H9 (cell line): Measurements from ENCODE around the gene APOC1. TPM values are rescaled to one million over a fixed set of nuclear protein-coding genes. Genes with fewer than 3 reads are reported as not detected.

Experiments
- DNase-seq: peaks from one replicate; pipeline ENCODE4 v3.0.0-alpha.2; 2017
- H2AFZ ChIP-seq: one replicate; pipeline ENCODE4 v1.6.1; 2013; ENCODE audit warnings: mild to moderate bottlenecking, low read length, control low read depth, moderate library complexity
- H2AK5ac ChIP-seq: 2 replicates; pipeline ENCODE4 v1.6.1; 2013; ENCODE audit warnings: low read length, control low read depth, mixed read lengths; ENCODE audit not compliant: insufficient read length
- H2BK120ac ChIP-seq: one replicate; pipeline ENCODE4 v1.6.1; 2013; ENCODE audit warnings: low read depth, mild to moderate bottlenecking, low read length, control low read depth, inconsistent platforms; ENCODE audit not compliant: poor library complexity, severe bottlenecking
- H2BK12ac ChIP-seq: 2 replicates; pipeline ENCODE4 v1.6.1; 2013; ENCODE audit warnings: low read length, control low read depth, mixed read lengths, low read depth; ENCODE audit not compliant: insufficient read length
- H2BK15ac ChIP-seq: 2 replicates; pipeline ENCODE4 v1.6.1; 2013; ENCODE audit warnings: low read depth, low read length, control low read depth
- H2BK20ac ChIP-seq: one replicate; pipeline ENCODE4 v1.6.1; 2013; ENCODE audit warnings: low read depth, mild to moderate bottlenecking, low read length, control low read depth, inconsistent platforms; ENCODE audit not compliant: poor library complexity, severe bottlenecking
- H2BK5ac ChIP-seq: 2 replicates; pipeline ENCODE4 v1.6.1; 2013; ENCODE audit warnings: low read length, control low read depth, mixed read lengths; ENCODE audit not compliant: insufficient read length
- H3K14ac ChIP-seq: 2 replicates; pipeline ENCODE4 v1.6.1; 2013; ENCODE audit warnings: low read length, control low read depth; ENCODE audit not compliant: insufficient read depth
- H3K18ac ChIP-seq: 2 replicates; pipeline ENCODE4 v1.6.1; 2013; ENCODE audit warnings: low read depth, mild to moderate bottlenecking, mixed read lengths, low read length, control low read depth; ENCODE audit not compliant: insufficient read length
- H3K23ac ChIP-seq: 2 replicates; pipeline ENCODE4 v1.6.1; 2013; ENCODE audit warnings: low read length, control low read depth, mixed read lengths, low read depth; ENCODE audit not compliant: insufficient read length
- H3K23me2 ChIP-seq: 2 replicates; pipeline ENCODE4 v1.6.1; 2013; ENCODE audit warnings: low read depth, mild to moderate bottlenecking, mixed read lengths, low read length, control low read depth; ENCODE audit not compliant: insufficient read length, poor library complexity, severe bottlenecking
- H3K27ac ChIP-seq: 2 replicates; pipeline ENCODE4 v1.5.1; 2013; ENCODE audit warnings: low read length, control low read depth, mixed read lengths, low read depth; ENCODE audit not compliant: insufficient read length
- H3K27me3 ChIP-seq: 2 replicates; pipeline ENCODE4 v1.6.1; 2013; ENCODE audit warnings: low read length, control low read depth, inconsistent platforms; ENCODE audit not compliant: insufficient read depth
- H3K4ac ChIP-seq: 2 replicates; pipeline ENCODE4 v1.6.1; 2013; ENCODE audit warnings: low read depth, mild to moderate bottlenecking, control low read depth, inconsistent platforms, low read length, moderate library complexity
- H3K4me1 ChIP-seq: 2 replicates; pipeline ENCODE4 v1.6.1; 2013; ENCODE audit warnings: low read length, control low read depth, inconsistent platforms; ENCODE audit not compliant: insufficient read depth
- H3K4me2 ChIP-seq: 2 replicates; pipeline ENCODE4 v1.6.1; 2013; ENCODE audit warnings: low read length, control low read depth, mixed read lengths; ENCODE audit not compliant: insufficient read length, insufficient read depth
- H3K56ac ChIP-seq: 2 replicates; pipeline ENCODE4 v1.6.1; 2013; ENCODE audit warnings: low read depth, mild to moderate bottlenecking, mixed read lengths, low read length, control low read depth; ENCODE audit not compliant: insufficient read length
- H3K79me1 ChIP-seq: 2 replicates; pipeline ENCODE4 v1.6.1; 2013; ENCODE audit warnings: low read depth, mild to moderate bottlenecking, moderate library complexity, low read length, control low read depth, inconsistent platforms; ENCODE audit not compliant: insufficient read depth, poor library complexity, severe bottlenecking
- H3K79me2 ChIP-seq: 2 replicates; pipeline ENCODE4 v1.6.1; 2013; ENCODE audit warnings: low read length, control low read depth, inconsistent platforms; ENCODE audit not compliant: insufficient read depth
- H3K9ac ChIP-seq: 2 replicates; pipeline ENCODE4 v1.6.1; 2013; ENCODE audit warnings: low read length, control low read depth, mixed read lengths; ENCODE audit not compliant: insufficient read length; ENCODE audit errors: extremely low read depth
- H3K9me3 ChIP-seq: one replicate; pipeline ENCODE4 v1.6.1; 2013; ENCODE audit warnings: low read depth, low read length, inconsistent platforms; ENCODE audit not compliant: control insufficient read depth
- H3T11ph ChIP-seq: one replicate; pipeline ENCODE4 v1.6.1; 2013; ENCODE audit warnings: mild to moderate bottlenecking, low read length, control low read depth, inconsistent platforms
- H4K20me1 ChIP-seq: one replicate; pipeline ENCODE4 v1.6.1; 2013; ENCODE audit not compliant: control insufficient read depth, insufficient read length, insufficient read depth
- H4K5ac ChIP-seq: 2 replicates; pipeline ENCODE4 v1.6.1; 2013; ENCODE audit warnings: low read depth, mild to moderate bottlenecking, mixed read lengths, low read length, control low read depth; ENCODE audit not compliant: insufficient read length
- H4K8ac ChIP-seq: replicated peaks from 2 replicates; pipeline ENCODE4 v1.6.1; 2013; ENCODE audit warnings: low read length, control low read depth, mixed read lengths, low read depth; ENCODE audit not compliant: insufficient read length
- H4K91ac ChIP-seq: 2 replicates; pipeline ENCODE4 v1.6.1; 2013; ENCODE audit warnings: low read depth, mild to moderate bottlenecking, moderate library complexity, mixed read lengths, low read length, control low read depth; ENCODE audit not compliant: insufficient read length
- H3K27ac Mint-ChIP-seq, 3 experiments: 2 replicates in 2 of 3; 3 replicates in 1 of 3; pipeline ENCODE4 v1.8.0; 2020 to 2021; ENCODE audit warnings: mixed read lengths in 3 of 3, mild to moderate bottlenecking in 1 of 3, moderate library complexity in 1 of 3
- H3K27me3 Mint-ChIP-seq: 2 replicates; pipeline ENCODE4 v1.8.0; 2021; ENCODE audit warnings: low read depth, mild to moderate bottlenecking, moderate library complexity, mixed read lengths
- H3K36me3 Mint-ChIP-seq, 3 experiments: 2 replicates in 2 of 3; 3 replicates in 1 of 3; pipeline ENCODE4 v1.8.0; 2020 to 2021; ENCODE audit warnings: low read depth in 3 of 3, mixed read lengths in 3 of 3; ENCODE audit not compliant: insufficient read depth in 1 of 3
- H3K4me1 Mint-ChIP-seq, 2 experiments: 2 replicates each; pipeline ENCODE4 v1.8.0; 2020; ENCODE audit warnings: mixed read lengths in 2 of 2
- H3K4me3 Mint-ChIP-seq, 2 experiments: 2 replicates in 1 of 2; 3 replicates in 1 of 2; pipeline ENCODE4 v1.8.0; 2020 to 2021; ENCODE audit warnings: mild to moderate bottlenecking in 2 of 2, mixed read lengths in 2 of 2, moderate library complexity in 1 of 2
- H3K9me3 Mint-ChIP-seq, 2 experiments: 2 replicates in 1 of 2; 3 replicates in 1 of 2; pipeline ENCODE4 v1.8.0; 2020; ENCODE audit warnings: mild to moderate bottlenecking in 2 of 2, mixed read lengths in 2 of 2, moderate library complexity in 1 of 2
- WGBS: extraction: QIAGEN DNeasy Blood & Tissue Kit; methylation state at CpG from one replicate; pipeline ENCODE4 v1.1.7; 2013; ENCODE audit warnings: missing lambda C conversion rate, low lambda C conversion rate, mixed read lengths; ENCODE audit not compliant: insufficient read length; ENCODE audit errors: extremely low coverage; 5-methylcytosine and 5-hydroxymethylcytosine counted together
- total RNA-seq: library from RNA; stranded (reverse); gene quantifications from 2 replicates; pipeline ENCODE4 v1.2.1, GENCODE V29; 2021
- TF ChIP-seq, protein P1 (sequence below): fragments of 200-600 bp; sonication (generic); conservative IDR thresholded peaks from 3 replicates; pipeline ENCODE4 v1.8.0; 2021; ENCODE audit warnings: antibody characterized with exemption, mild to moderate bottlenecking

Gene APOC1
- total RNA-seq, 1 experiment from 2014 or later: 78.1 TPM

DNA sequence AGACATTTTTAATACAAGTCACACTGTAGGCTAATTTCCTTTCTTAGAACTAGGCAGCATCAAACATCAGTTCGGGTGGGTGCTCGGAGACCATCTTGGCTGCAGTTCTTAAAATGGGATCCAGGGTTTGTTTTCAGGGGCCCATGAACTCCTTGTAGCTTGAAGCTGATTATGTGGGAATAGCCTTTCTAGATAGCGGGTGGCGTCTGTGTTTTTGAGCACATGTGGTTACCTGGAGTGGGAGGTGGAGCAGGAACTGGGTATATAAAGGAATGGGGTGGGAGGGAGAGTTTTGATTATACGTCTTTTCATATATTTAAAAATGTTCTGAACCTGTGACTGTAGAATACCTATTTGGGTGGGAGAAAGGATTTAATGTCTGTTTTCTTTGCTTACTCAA lies 53.7 kb downstream of the APOC1 start:
- no peak overlapping the region for H2BK5ac ChIP-seq
- Mint-ChIP-seq H3K4me1 (no peaks in the 10 kb centered on the region), H3K27ac (0 out of 7 replicates have a peak overlapping the region, but pooled peaks of 1 of the 3 experiments have one; percentile 93), H3K4me3 (no peak overlapping the region), H3K36me3 (peaks cover 9 to 38% (median 29%) of the 10 kb centered on the region in 3 experiments; a peak in 6 of 7 replicates), H3K9me3 (no peaks in the 10 kb centered on the region), H3K27me3 (no peaks in the 10 kb centered on the region)
- no peak overlapping the region for H3T11ph ChIP-seq
- H2BK20ac ChIP-seq: no peak overlapping the region
- no peak overlapping the region for H2BK120ac ChIP-seq
- no peaks in the 10 kb centered on the region for H3K79me1 ChIP-seq
- no peak overlapping the region for H3K14ac ChIP-seq
- H2BK12ac ChIP-seq: no peak overlapping the region
- no peak overlapping the region for H3K9ac ChIP-seq
- no peak overlapping the region for H2AFZ ChIP-seq
- no peak overlapping the region for H2AK5ac ChIP-seq
- H3K18ac ChIP-seq: no peak overlapping the region
- H4K5ac ChIP-seq: no peak overlapping the region
- no peaks in the 10 kb centered on the region for H4K20me1 ChIP-seq
- H3K4me1 ChIP-seq: no peaks in the 10 kb centered on the region
- no peaks in the 10 kb centered on the region for H3K9me3 ChIP-seq
- no peak overlapping the region for H2BK15ac ChIP-seq
- TF ChIP-seq, protein P1, sequence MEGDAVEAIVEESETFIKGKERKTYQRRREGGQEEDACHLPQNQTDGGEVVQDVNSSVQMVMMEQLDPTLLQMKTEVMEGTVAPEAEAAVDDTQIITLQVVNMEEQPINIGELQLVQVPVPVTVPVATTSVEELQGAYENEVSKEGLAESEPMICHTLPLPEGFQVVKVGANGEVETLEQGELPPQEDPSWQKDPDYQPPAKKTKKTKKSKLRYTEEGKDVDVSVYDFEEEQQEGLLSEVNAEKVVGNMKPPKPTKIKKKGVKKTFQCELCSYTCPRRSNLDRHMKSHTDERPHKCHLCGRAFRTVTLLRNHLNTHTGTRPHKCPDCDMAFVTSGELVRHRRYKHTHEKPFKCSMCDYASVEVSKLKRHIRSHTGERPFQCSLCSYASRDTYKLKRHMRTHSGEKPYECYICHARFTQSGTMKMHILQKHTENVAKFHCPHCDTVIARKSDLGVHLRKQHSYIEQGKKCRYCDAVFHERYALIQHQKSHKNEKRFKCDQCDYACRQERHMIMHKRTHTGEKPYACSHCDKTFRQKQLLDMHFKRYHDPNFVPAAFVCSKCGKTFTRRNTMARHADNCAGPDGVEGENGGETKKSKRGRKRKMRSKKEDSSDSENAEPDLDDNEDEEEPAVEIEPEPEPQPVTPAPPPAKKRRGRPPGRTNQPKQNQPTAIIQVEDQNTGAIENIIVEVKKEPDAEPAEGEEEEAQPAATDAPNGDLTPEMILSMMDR: no peak
- no peak for DNase-seq
- no peak overlapping the region for H3K4me2 ChIP-seq
- H3K27ac ChIP-seq: no peak overlapping the region
- no peak overlapping the region for H3K23ac ChIP-seq
- no peak overlapping the region for H3K56ac ChIP-seq
- no peaks in the 10 kb centered on the region for H3K23me2 ChIP-seq
- H4K91ac ChIP-seq: no peak overlapping the region
- no peaks in the 10 kb centered on the region for H3K27me3 ChIP-seq
- WGBS: 100% methylated on average over 1 of the region's 5 CpGs
- H3K4ac ChIP-seq: no peak overlapping the region
- H4K8ac ChIP-seq: no peak overlapping the region
- no peaks in the 10 kb centered on the region for H3K79me2 ChIP-seq
